GM23248 (cell line): ENCODE measurements around the gene NACC2. TPM values are rescaled to one million over a fixed set of nuclear protein-coding genes. Genes with fewer than 3 reads are reported as not detected.
"Not testable (repeated sequence)": the region's sequence is repeated elsewhere in the genome, so short reads cannot be mapped to it uniquely, and the experiment has no call there.

ENCODE experiments used
- DNase-seq: peaks from one replicate; pipeline ENCODE4 v3.0.0-alpha.2; 2015
- H2AFZ ChIP-seq: fragments of 200-600 bp; sonication (generic); 2 replicates; pipeline ENCODE4 v1.6.1; 2016; ENCODE audit warnings: antibody characterized with exemption
- H3F3A ChIP-seq: fragments of 200-600 bp; sonication (generic); 2 replicates; pipeline ENCODE4 v1.6.1; 2016; ENCODE audit warnings: mild to moderate bottlenecking, antibody characterized with exemption, mixed run types; ENCODE audit not compliant: insufficient read depth
- H3K27ac ChIP-seq: fragments of 200-600 bp; sonication (generic); 2 replicates; pipeline ENCODE4 v1.5.1; 2016; ENCODE audit warnings: mild to moderate bottlenecking
- H3K27me3 ChIP-seq: fragments of 200-600 bp; sonication (generic); replicated peaks from 2 replicates; pipeline ENCODE4 v1.6.1; 2016; ENCODE audit warnings: mild to moderate bottlenecking; ENCODE audit not compliant: insufficient read depth
- H3K36me3 ChIP-seq: fragments of 200-600 bp; sonication (generic); 2 replicates; pipeline ENCODE4 v1.6.1; 2016; ENCODE audit warnings: low read depth, mild to moderate bottlenecking
- H3K4me1 ChIP-seq: fragments of 200-600 bp; sonication (generic); 2 replicates; pipeline ENCODE4 v1.6.1; 2016; ENCODE audit warnings: mild to moderate bottlenecking; ENCODE audit not compliant: insufficient read depth
- H3K4me2 ChIP-seq: fragments of 200-600 bp; sonication (generic); one replicate; pipeline ENCODE4 v1.6.1; 2016; ENCODE audit warnings: mild to moderate bottlenecking; ENCODE audit not compliant: unreplicated experiment
- H3K4me3 ChIP-seq: fragments of 200-600 bp; sonication (generic); 2 replicates; pipeline ENCODE4 v1.5.1; 2016; ENCODE audit warnings: mild to moderate bottlenecking
- H3K79me2 ChIP-seq: fragments of 200-600 bp; sonication (generic); 2 replicates; pipeline ENCODE4 v1.6.1; 2016; ENCODE audit warnings: mild to moderate bottlenecking; ENCODE audit not compliant: insufficient read depth
- H3K9ac ChIP-seq: fragments of 200-600 bp; sonication (generic); 2 replicates; pipeline ENCODE4 v1.6.1; 2016; ENCODE audit warnings: mild to moderate bottlenecking
- H3K9me2 ChIP-seq: fragments of 200-600 bp; sonication (generic); 2 replicates; pipeline ENCODE4 v1.6.1; 2016; ENCODE audit warnings: mixed run types, mild to moderate bottlenecking, moderate library complexity; ENCODE audit not compliant: insufficient read depth
- H3K9me3 ChIP-seq: fragments of 200-600 bp; sonication (generic); one replicate; pipeline ENCODE4 v1.6.1; 2017; ENCODE audit warnings: low read depth
- H4K20me1 ChIP-seq: fragments of 200-600 bp; sonication (generic); 2 replicates; pipeline ENCODE4 v1.6.0; 2016; ENCODE audit not compliant: insufficient read depth
- EZH2 ChIP-seq: fragments of 200-600 bp; sonication (generic); IDR thresholded peaks from 2 replicates; pipeline ENCODE4 v1.6.1; 2018; ENCODE audit warnings: antibody characterized with exemption, mild to moderate bottlenecking; ENCODE audit not compliant: insufficient read depth, poor library complexity, severe bottlenecking
- EZH2phosphoT487 ChIP-seq: fragments of 200-600 bp; sonication (generic); IDR thresholded peaks from 2 replicates; pipeline ENCODE4 v1.6.1; 2018; ENCODE audit warnings: antibody characterized with exemption, moderate library complexity, mild to moderate bottlenecking, low read depth; ENCODE audit not compliant: insufficient read depth
- WGBS, 2 experiments: methylation state at CpG; one replicate each; pipeline ENCODE4 v1.1.6; 2015 to 2017; ENCODE audit warnings: low lambda C conversion rate in 2 of 2, low coverage in 1 of 2; ENCODE audit errors: missing lambda C conversion rate in 2 of 2; 5-methylcytosine and 5-hydroxymethylcytosine counted together
- in situ Hi-C: fragments of 300-500 bp; cut with MboI; formaldehyde crosslinking; loops from 2 replicates; pipeline ENCODE4 v1.15.0; 2020
- polyA plus RNA-seq: library from polyadenylated mRNA; unstranded; fragments of >200 nt; fragmentation: Nextera tagmentation; extraction: Ambion mirVana; gene quantifications from 2 replicates; pipeline ENCODE4 v1.2.1, GENCODE V29; 2016
- total RNA-seq: library from RNA; depleted of rRNA; stranded (reverse); fragments of >200 nt; shearing (Covaris generic); gene quantifications from 2 replicates; pipeline ENCODE4 v1.2.3, GENCODE V29; 2014

NACC2 gene
- total and polyA plus RNA-seq, 2 experiments from 2014 or later = 5.3 to 30.7 TPM

GRCh38 chr9:135970128-135970815 is 124.8 kb downstream of the NACC2 start:
- H3K4me3 ChIP-seq = no peak overlapping the region
- H3K9ac ChIP-seq = no peak overlapping the region
- H3K27me3 ChIP-seq = 0 out of 2 replicates have a peak, but pooled peaks cover 5% of the 10 kb centered on the region
- H3F3A ChIP-seq = no peaks in the 10 kb centered on the region
- 35 to 54% methylated on average over 5 to 9 of the region's 9 CpGs for WGBS, 2 experiments
- H4K20me1 ChIP-seq = no peaks in the 10 kb centered on the region
- H3K36me3 ChIP-seq = no peaks in the 10 kb centered on the region
- no peaks in the 10 kb centered on the region for H3K9me3 ChIP-seq
- in situ Hi-C loops = no loop called here
- TF ChIP-seq EZH2 (no peak), EZH2phosphoT487 (no peak)
- H2AFZ ChIP-seq = no peak overlapping the region
- no peaks in the 10 kb centered on the region for H3K9me2 ChIP-seq
- no peaks in the 10 kb centered on the region for H3K4me1 ChIP-seq
- no peak overlapping the region for H3K4me2 ChIP-seq
- H3K79me2 ChIP-seq = no peaks in the 10 kb centered on the region
- no peak overlapping the region for H3K27ac ChIP-seq
- no peak for DNase-seq

- in situ Hi-C loops = loop anchor here (5.0 kb wide), 1 partner anchor 153 kb away; no protein-coding TSS in a partner anchor
- Histone ChIP-seq H3K9me3 (no peaks in the 10 kb centered on the region), H2AFZ (no peak overlapping the region), H3K9me2 (no peaks in the 10 kb centered on the region), H3K4me3 (no peak overlapping the region), H3K4me2 (no peak overlapping the region), H3K36me3 (no peaks in the 10 kb centered on the region), H3F3A (no peaks in the 10 kb centered on the region), H3K9ac (no peak overlapping the region), H3K79me2 (no peaks in the 10 kb centered on the region), H4K20me1 (no peaks in the 10 kb centered on the region), H3K4me1 (no peaks in the 10 kb centered on the region), H3K27ac (no peak overlapping the region), H3K27me3 (peaks cover 10% of the 10 kb centered on the region; the same call in 1 of the 2 replicates)
- TF ChIP-seq EZH2phosphoT487 = no peak
- TF ChIP-seq EZH2 = no peak
- DNase-seq = no peak
- 58 to 62% methylated on average over 12 of the region's 12 CpGs for WGBS, 2 experiments
These were observed 125.9 kb downstream of the NACC2 start for GRCh38 chr9:135969064-135969683.

- no peak overlapping the region for H3K4me2 ChIP-seq
- no peak overlapping the region for H3K27ac ChIP-seq
- no peaks in the 10 kb centered on the region for H3K4me1 ChIP-seq
- H3K9me3 ChIP-seq = no peaks in the 10 kb centered on the region
- H3F3A ChIP-seq = no peaks in the 10 kb centered on the region
- DNase-seq = no peak
- no peak overlapping the region for H3K4me3 ChIP-seq
- H4K20me1 ChIP-seq = no peaks in the 10 kb centered on the region
- no peaks in the 10 kb centered on the region for H3K9me2 ChIP-seq
- H3K27me3 ChIP-seq = peaks cover 10% of the 10 kb centered on the region; the same call in 1 of the 2 replicates
- TF ChIP-seq EZH2phosphoT487 (no peak), EZH2 (no peak)
- H2AFZ ChIP-seq = no peak overlapping the region
- no peaks in the 10 kb centered on the region for H3K36me3 ChIP-seq
- no peaks in the 10 kb centered on the region for H3K79me2 ChIP-seq
- in situ Hi-C loops = loop anchor here (5.0 kb wide), 1 partner anchor 154 kb away; no protein-coding TSS in a partner anchor
- WGBS, 2 experiments = 34 to 35% methylated on average over 7 of the region's 7 CpGs
- no peak overlapping the region for H3K9ac ChIP-seq
These were observed 126.5 kb downstream of the NACC2 start for GRCh38 chr9:135968601-135969000.

- H3K27ac ChIP-seq = no peak overlapping the region
- in situ Hi-C loops = loop anchor here (5.0 kb wide), 1 partner anchor 154 kb away; no protein-coding TSS in a partner anchor
- DNase-seq = no peak
- H2AFZ ChIP-seq = no peak overlapping the region
- no peaks in the 10 kb centered on the region for H3K9me2 ChIP-seq
- H3K79me2 ChIP-seq = no peaks in the 10 kb centered on the region
- no peaks in the 10 kb centered on the region for H3K4me1 ChIP-seq
- H3K9ac ChIP-seq = no peak overlapping the region
- no peak overlapping the region for H3K4me2 ChIP-seq
- 14 to 19% methylated on average over 5 of the region's 5 CpGs for WGBS, 2 experiments
- TF ChIP-seq EZH2phosphoT487 (no peak), EZH2 (no peak)
- no peaks in the 10 kb centered on the region for H3K36me3 ChIP-seq
- H3K27me3 ChIP-seq = peaks cover 10% of the 10 kb centered on the region; the same call in 1 of the 2 replicates
- H4K20me1 ChIP-seq = no peaks in the 10 kb centered on the region
- no peaks in the 10 kb centered on the region for H3K9me3 ChIP-seq
- H3K4me3 ChIP-seq = no peak overlapping the region
- H3F3A ChIP-seq = no peaks in the 10 kb centered on the region
These were observed 127.0 kb downstream of the NACC2 start for GRCh38 chr9:135968083-135968476.

GRCh38 chr9:135966916-135967260 is 128.2 kb downstream of the NACC2 start:
- not testable (repeated sequence) for H3K9me2 ChIP-seq, H3K9ac ChIP-seq, H3K27ac ChIP-seq, H4K20me1 ChIP-seq, H3K79me2 ChIP-seq, H3F3A ChIP-seq, H3K4me3 ChIP-seq, H3K36me3 ChIP-seq, H3K9me3 ChIP-seq, H3K4me2 ChIP-seq, H2AFZ ChIP-seq, DNase-seq, H3K4me1 ChIP-seq
- WGBS, 2 experiments = 55 to 77% methylated on average over 8 to 16 of the region's 16 CpGs
- H3K27me3 ChIP-seq = peaks cover 14% of the 10 kb centered on the region; the same call in 1 of the 2 replicates
- in situ Hi-C loops = loop anchor here (5.0 kb wide), 1 partner anchor 155 kb away; no protein-coding TSS in a partner anchor
